NCI-H1417 (cell line): ENCODE data around the gene HABP2.

ENCODE experiments used
- DNase-seq, 3 experiments: peaks; one replicate each; lab custom pipeline; 2025; lab: John Stamatoyannopoulos, UW

HABP2 gene

GRCh38 chr10:113552701-113553100, at the start of gene HABP2:
Gene HABP2 (plus strand): TSS chr10:113553053. CDS start chr10:113553122, 69 bp downstream.
- no peak for DNase-seq

GRCh38 chr10:113503930-113504329, 48.9 kb upstream of the HABP2 start:
- no peak for DNase-seq

GRCh38 chr10:113504423-113504822, 48.4 kb upstream of the HABP2 start:
- DNase-seq: no peak

- DNase-seq: no peak
These were observed 46.4 kb upstream of the HABP2 start for GRCh38 chr10:113506476-113506875.

- no peak for DNase-seq
These were observed 41.4 kb upstream of the HABP2 start for GRCh38 chr10:113511419-113511818.

GRCh38 chr10:113515161-113515560, 37.7 kb upstream of the HABP2 start:
- DNase-seq: no peak

GRCh38 chr10:113515601-113516000, 37.3 kb upstream of the HABP2 start:
- no peak for DNase-seq

GRCh38 chr10:113516061-113516460, 36.8 kb upstream of the HABP2 start:
- no peak for DNase-seq

GRCh38 chr10:113517165-113517900, 35.5 kb upstream of the HABP2 start:
- no peak for DNase-seq

GRCh38 chr10:113517901-113518260, 35.0 kb upstream of the HABP2 start:
- DNase-seq: no peak

- no peak for DNase-seq
These were observed 34.4 kb upstream of the HABP2 start for GRCh38 chr10:113518415-113518814.

- no peak for DNase-seq
These were observed 33.8 kb upstream of the HABP2 start for GRCh38 chr10:113518816-113519591.

- no peak for DNase-seq
These were observed 33.2 kb upstream of the HABP2 start for GRCh38 chr10:113519681-113520115.

- no peak for DNase-seq
These were observed 32.6 kb upstream of the HABP2 start for GRCh38 chr10:113520261-113520660.

- peak; percentile 21 to 69 (median 40) for DNase-seq
These were observed 32.0 kb upstream of the HABP2 start for GRCh38 chr10:113520690-113521474.

- DNase-seq: no peak
These were observed 31.4 kb upstream of the HABP2 start for GRCh38 chr10:113521475-113521795.

GRCh38 chr10:113522460-113522859, 30.4 kb upstream of the HABP2 start:
- DNase-seq: no peak

GRCh38 chr10:113523071-113523470, 29.8 kb upstream of the HABP2 start:
- no peak for DNase-seq

- DNase-seq: no peak
These were observed 29.2 kb upstream of the HABP2 start for GRCh38 chr10:113523628-113524027.

- no peak for DNase-seq
These were observed 28.7 kb upstream of the HABP2 start for GRCh38 chr10:113524120-113524519.

- no peak for DNase-seq
These were observed 28.0 kb upstream of the HABP2 start for GRCh38 chr10:113524539-113525490.

GRCh38 chr10:113525713-113526112, 27.1 kb upstream of the HABP2 start:
- DNase-seq: no peak
